ENCODE measurements around the gene PGM5. TPM values are rescaled to one million over a fixed set of nuclear protein-coding genes. Genes with fewer than 3 reads are reported as not detected.

Gene PGM5
- total RNA-seq, 4 donors from 2014 or later = 573 to 742 (median 607) TPM

- Histone ChIP-seq H3K27me3 (no peaks in the 10 kb centered on the region), H3K27ac (replicated peaks in 1 of 4) (peak overlapping the region; percentile 54 to 80 (median 70)), H3K4me1 (peaks cover 10 to 38% (median 34%) of the 10 kb centered on the region in 4 donors), H3K9me3 (no peaks in the 10 kb centered on the region), H3K36me3 (no peaks in the 10 kb centered on the region), H3K4me3 (no peak overlapping the region)
- intact Hi-C loops (cut with DNase I) = no loop called here
- no peak for DNase-seq (ENCODE audit: extremely low spot score)
- TF ChIP-seq POLR2AphosphoS5 (IDR thresholded peaks at IDR 0.05) (peak in 1 of 2 donors; percentile 57), POLR2A (IDR thresholded peaks at IDR 0.05; ENCODE audit: low read depth) (no peak), CTCF (IDR thresholded peaks at IDR 0.05) (peak; percentile 24 to 48 (median 37))
- 34% methylated on average over 14 of the region's 14 CpGs for WGBS
Measured at GRCh38 chr9:68560071-68560844, 203.8 kb downstream of the PGM5 start.

DNA sequence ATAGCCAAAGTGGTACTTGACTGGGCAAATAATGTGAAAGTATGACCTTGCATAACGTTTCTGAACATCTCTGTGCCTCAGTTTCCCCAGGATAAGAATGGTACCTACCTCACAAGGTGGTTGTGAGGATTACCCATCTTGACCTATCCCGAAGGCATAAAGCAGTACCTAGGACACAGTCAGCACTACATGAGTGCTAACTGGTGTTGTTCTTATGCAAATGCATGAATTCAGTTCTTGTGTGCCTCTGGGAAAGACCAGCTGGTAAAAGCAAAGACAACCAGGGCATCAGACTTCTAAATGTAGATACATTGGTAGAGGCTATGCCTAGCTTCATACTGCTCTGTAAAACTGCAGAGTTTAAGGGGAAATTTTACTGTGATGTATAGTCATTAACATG lies 206.1 kb downstream of the PGM5 start:
- TF ChIP-seq CTCF (IDR thresholded peaks at IDR 0.05) (no peak), POLR2A (IDR thresholded peaks at IDR 0.05; ENCODE audit: low read depth) (no peak)
- Histone ChIP-seq H3K9me3 (no peaks in the 10 kb centered on the region), H3K4me3 (no peak overlapping the region), H3K27ac (replicated peaks in 1 of 4) (no peak overlapping the region), H3K36me3 (no peaks in the 10 kb centered on the region), H3K4me1 (peaks cover 10 to 57% (median 40%) of the 10 kb centered on the region in 4 donors), H3K27me3 (no peaks in the 10 kb centered on the region)
- WGBS = 85% methylated on average over 2 of the region's 2 CpGs
- no peak for DNase-seq (ENCODE audit: extremely low spot score)
- intact Hi-C loops (cut with DNase I) = no loop called here

- Histone ChIP-seq H3K27ac (replicated peaks in 1 of 4) (peak overlapping the region; percentile 26 to 66 (median 64)), H3K36me3 (no peaks in the 10 kb centered on the region), H3K4me1 (peaks cover 0 to 50% (median 33%) of the 10 kb centered on the region in 4 donors), H3K4me3 (no peak overlapping the region), H3K9me3 (no peaks in the 10 kb centered on the region), H3K27me3 (no peaks in the 10 kb centered on the region)
- 71% methylated on average over 3 of the region's 3 CpGs for WGBS
- intact Hi-C loops (cut with DNase I) = no loop called here
- no peak for DNase-seq (ENCODE audit: extremely low spot score)
- TF ChIP-seq EP300 (IDR thresholded peaks at IDR 0.05) (no peak), CTCF (IDR thresholded peaks at IDR 0.05) (no peak), POLR2AphosphoS5 (IDR thresholded peaks at IDR 0.05) (no peak), POLR2A (IDR thresholded peaks at IDR 0.05; ENCODE audit: low read depth) (no peak)
Measured at GRCh38 chr9:68567565-68567964, 211.2 kb downstream of the PGM5 start.

GRCh38 chr9:68574150-68574549 lies 217.7 kb downstream of the PGM5 start:
- TF ChIP-seq EP300 (IDR thresholded peaks at IDR 0.05) (no peak), CTCF (IDR thresholded peaks at IDR 0.05) (peak in 2 of 3 experiments; percentile 14 to 30)
- WGBS = 52% methylated on average over 3 of the region's 3 CpGs
- no peak for DNase-seq (ENCODE audit: extremely low spot score)
- H3K36me3 ChIP-seq = no peaks in the 10 kb centered on the region
- no peaks in the 10 kb centered on the region for H3K9me3 ChIP-seq
- no peak overlapping the region for H3K4me3 ChIP-seq
- H3K4me1 ChIP-seq = peaks cover 0 to 14% (median 8%) of the 10 kb centered on the region in 4 donors
- intact Hi-C loops (cut with DNase I) = no loop called here
- H3K27me3 ChIP-seq = no peaks in the 10 kb centered on the region
- H3K27ac ChIP-seq (replicated peaks in 1 of 4) = no peak overlapping the region

DNA sequence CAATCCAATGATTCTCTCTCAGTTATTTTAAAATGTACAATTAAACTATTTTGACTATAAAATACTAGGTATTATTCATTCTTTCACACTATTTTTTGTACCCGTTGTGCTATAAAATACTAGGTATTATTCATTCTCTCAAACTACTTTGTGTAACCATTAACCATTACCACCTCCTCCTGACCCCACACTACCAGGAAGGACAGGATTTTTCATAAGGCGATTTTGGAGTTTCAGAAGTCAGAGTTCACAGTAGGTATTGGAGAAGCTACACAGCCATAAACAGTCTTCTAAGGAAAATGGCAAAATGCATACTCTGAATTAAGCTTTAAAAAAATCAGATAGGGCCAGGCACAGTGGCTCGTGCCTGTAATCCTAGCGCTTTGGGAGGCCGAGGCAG lies 219.4 kb downstream of the PGM5 start:
- no peaks in the 10 kb centered on the region for H3K9me3 ChIP-seq
- H3K4me3 ChIP-seq = no peak overlapping the region
- intact Hi-C loops (cut with DNase I) = no loop called here
- no peak for TF ChIP-seq EP300 (IDR thresholded peaks at IDR 0.05)
- no peak for TF ChIP-seq CTCF (IDR thresholded peaks at IDR 0.05)
- no peak for TF ChIP-seq POLR2AphosphoS5 (IDR thresholded peaks at IDR 0.05)
- no peak for TF ChIP-seq POLR2A (IDR thresholded peaks at IDR 0.05; ENCODE audit: low read depth)
- H3K27me3 ChIP-seq = no peaks in the 10 kb centered on the region
- 69% methylated on average over 5 of the region's 5 CpGs for WGBS
- H3K27ac ChIP-seq (replicated peaks in 1 of 4) = no peak overlapping the region
- H3K4me1 ChIP-seq = peaks cover 0 to 14% (median 6%) of the 10 kb centered on the region in 4 donors
- DNase-seq (ENCODE audit: extremely low spot score) = no peak
- no peaks in the 10 kb centered on the region for H3K36me3 ChIP-seq
